Measurements from ENCODE around the gene CHD3. TPM values are rescaled to one million over a fixed set of nuclear protein-coding genes. Genes with fewer than 3 reads are reported as not detected.

CHD3 gene
- total and polyA plus RNA-seq, 10 of the 15 experiments (the other 5 are each of a cell fraction or from before 2014, with no cell fraction given): 1.4 to 86.8 (median 39.1) TPM

DNA sequence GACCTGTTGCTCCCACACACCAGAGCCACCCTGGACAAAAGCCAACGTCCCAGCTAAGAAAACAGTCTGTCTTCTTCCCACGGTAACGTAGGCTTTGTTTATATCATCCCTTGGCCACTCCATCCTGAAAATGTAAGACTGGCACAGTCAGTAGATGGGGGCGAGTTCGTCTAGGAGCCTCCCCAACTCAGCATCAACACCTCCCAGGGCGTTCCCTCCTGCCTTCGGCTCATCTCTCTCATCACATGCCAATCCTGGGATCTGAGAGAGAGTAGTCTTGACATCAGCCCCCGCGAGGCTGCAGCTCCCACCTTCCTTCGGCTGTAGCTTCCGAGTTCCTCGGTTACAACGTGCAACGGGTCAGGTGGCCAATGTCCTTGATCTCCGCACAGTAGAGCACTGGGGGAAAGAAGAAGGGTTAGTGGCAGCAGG is 26.6 kb downstream of the CHD3 start:
- CTCF ChIA-PET: interaction anchor here (0.6 to 8.2 kb wide), 15 partner anchors 18 to 172 kb away, joined by 3 to 48 read pairs (median 4); partner anchors contain the start of genes CNTROB and TRAPPC1
- Histone ChIP-seq H3K79me2 (ENCODE audit: control insufficient read depth, insufficient read depth, low read length) (no peaks in the 10 kb centered on the region), H3K27me3 (replicated peaks in 1 of 2; ENCODE audit: control insufficient read depth in 2 of 2, insufficient read depth in 2 of 2, low read length in 1 of 2) (no peaks in the 10 kb centered on the region), H4K20me1 (ENCODE audit: control insufficient read depth, insufficient read depth) (no peaks in the 10 kb centered on the region), H3K9me3 (replicated peaks; ENCODE audit: control insufficient read depth, insufficient read depth, low read length) (no peaks in the 10 kb centered on the region), H3K36me3 (ENCODE audit: control insufficient read depth in 2 of 2, insufficient read depth in 2 of 2, low read length in 1 of 2) (peaks cover 8 to 9% of the 10 kb centered on the region in 2 experiments), H3K4me1 (ENCODE audit: control insufficient read depth, insufficient read depth, low read length) (peaks cover 10% of the 10 kb centered on the region), H2AFZ (ENCODE audit: control insufficient read depth, low read depth, low read length) (peak overlapping the region; percentile 91), H3K4me3 (peak overlapping the region; percentile 76), H3K27ac (ENCODE audit: control insufficient read depth, insufficient read depth) (peak overlapping the region; percentile 34; the same call in 1 of the 2 replicates), H3K9ac (ENCODE audit: control insufficient read depth, insufficient read depth, low read length) (peak overlapping the region; percentile 55; the same call in 1 of the 2 replicates), H3K4me2 (ENCODE audit: control insufficient read depth, insufficient read depth) (peak overlapping the region; percentile 88)
- SMC1A ChIA-PET (ENCODE audit: uncharacterized antibody, unreplicated experiment): interaction anchor here (0.9 to 3.5 kb wide), 5 partner anchors 14 to 141 kb away, joined by 4 to 21 read pairs (median 11); partner anchors contain the start of genes CNTROB and KCNAB3
- ATAC-seq: peak; percentile 67
- no TSS peak for BruUV-seq (replicated peaks)
- intact Hi-C loops (cut with micrococcal nuclease; ENCODE audit: unreplicated experiment): no loop called here
- in situ Hi-C loops (cut with MboI): no loop called here
- DNase-seq (ENCODE audit: low read depth, low spot score): no peak
- RAD21 ChIA-PET (ENCODE audit: unreplicated experiment): interaction anchor here (0.7 to 6.4 kb wide), 11 partner anchors 15 to 159 kb away, joined by 3 to 75 read pairs (median 4); partner anchors contain the start of genes CNTROB, KCNAB3, KDM6B and TRAPPC1
- POLR2A ChIA-PET: interaction anchor here (0.5 to 4.0 kb wide), 10 partner anchors 11 to 329 kb away, joined by 3 to 27 read pairs (median 4); partner anchors contain the start of genes CNTROB, KCNAB3, NAA38 and TRAPPC1
- WGBS (ENCODE audit: insufficient coverage, insufficient replicate concordance, low lambda C conversion rate, missing lambda C conversion rate): 0% methylated on average over 15 of the region's 15 CpGs
- TF ChIP-seq SPI1 (IDR thresholded peaks at IDR 0.05; ENCODE audit: borderline replicate concordance, insufficient read depth, low read depth, low read length): no peak
- no peak for TF ChIP-seq ATF7 (IDR thresholded peaks at IDR 0.05; ENCODE audit: low read depth)
- no peak for TF ChIP-seq SMARCA5 (IDR thresholded peaks at IDR 0.05)
- no peak for TF ChIP-seq RAD21 (IDR thresholded peaks at IDR 0.05; ENCODE audit: insufficient read depth, low read depth, low read length)
- peak; percentile 7; the same call in 1 of the 2 replicates for TF ChIP-seq EED (IDR thresholded peaks at IDR 0.05; ENCODE audit: low read depth)
- TF ChIP-seq DPF2 (IDR thresholded peaks at IDR 0.05): no peak
- TF ChIP-seq HDGF (IDR thresholded peaks at IDR 0.05): 0 out of 2 replicates have a peak, but pooled peaks have one; percentile 37
- no peak for TF ChIP-seq KDM1A (IDR thresholded peaks at IDR 0.05; ENCODE audit: borderline replicate concordance)
- TF ChIP-seq ZNF217 (IDR thresholded peaks at IDR 0.05): no peak
- no peak for TF ChIP-seq NFYA (IDR thresholded peaks at IDR 0.05; ENCODE audit: borderline replicate concordance, low read depth, low read length)
- TF ChIP-seq CEBPB (IDR thresholded peaks at IDR 0.05; ENCODE audit: borderline replicate concordance in 1 of 2, low read depth in 2 of 2, low read length in 2 of 2): no peak
- TF ChIP-seq SRF (IDR thresholded peaks at IDR 0.05; ENCODE audit: low read depth in 2 of 2, low read length in 2 of 2): no peak
- 0 out of 2 replicates have a peak, but pooled peaks have one; percentile 11 for TF ChIP-seq NBN (IDR thresholded peaks at IDR 0.05)
- no peak for FAIRE-seq

Measured in GM12878 (cell line).